Measurements from ENCODE around the gene TPRX1. TPM values are rescaled to one million over a fixed set of nuclear protein-coding genes. Genes with fewer than 3 reads are reported as not detected.

The TPRX1 gene
- total and polyA plus RNA-seq, 4 donors: not detected

GRCh38 chr19:47758443-47758804, 45.9 kb downstream of the TPRX1 start:
- intact Hi-C loops (cut with DNase I): no loop called here
- Histone ChIP-seq H3K27me3 (ENCODE audit: control insufficient read depth in 1 of 2, insufficient read depth in 2 of 2, low read length in 1 of 2) (no peaks in the 10 kb centered on the region), H3K4me3 (ENCODE audit: low read length in 2 of 2) (no peak overlapping the region), H3K4me1 (ENCODE audit: control insufficient read depth in 1 of 2, insufficient read depth in 2 of 2, low read length in 2 of 2) (no peaks in the 10 kb centered on the region), H3K36me3 (ENCODE audit: control insufficient read depth in 1 of 2, insufficient read depth in 2 of 2, low read length in 1 of 2) (peaks cover 0 to 13% of the 10 kb centered on the region in 2 donors), H3K27ac (ENCODE audit: low read depth in 1 of 2, low read length in 2 of 2) (no peak overlapping the region), H3K9me3 (ENCODE audit: control insufficient read depth, low read length) (no peaks in the 10 kb centered on the region)
- ATAC-seq (ENCODE audit: low FRiP score): no peak
- WGBS, 2 donors: 93 to 94% methylated on average over 5 of the region's 5 CpGs
- DNase-seq: no peak

GRCh38 chr19:47757617-47758442, 46.5 kb downstream of the TPRX1 start:
- no peaks in the 10 kb centered on the region for H3K27me3 ChIP-seq (ENCODE audit: control insufficient read depth in 1 of 2, insufficient read depth in 2 of 2, low read length in 1 of 2)
- no peak overlapping the region for H3K27ac ChIP-seq (ENCODE audit: low read depth in 1 of 2, low read length in 2 of 2)
- 77 to 79% methylated on average over 14 of the region's 14 CpGs for WGBS, 2 donors
- no peaks in the 10 kb centered on the region for H3K4me1 ChIP-seq (ENCODE audit: control insufficient read depth in 1 of 2, insufficient read depth in 2 of 2, low read length in 2 of 2)
- H3K9me3 ChIP-seq (ENCODE audit: control insufficient read depth, low read length): no peaks in the 10 kb centered on the region
- DNase-seq (no peak), ATAC-seq (ENCODE audit: low FRiP score) (no peak)
- no peak overlapping the region for H3K4me3 ChIP-seq (ENCODE audit: low read length in 2 of 2)
- intact Hi-C loops (cut with DNase I): no loop called here
- peaks cover 0 to 13% of the 10 kb centered on the region in 2 donors for H3K36me3 ChIP-seq (ENCODE audit: control insufficient read depth in 1 of 2, insufficient read depth in 2 of 2, low read length in 1 of 2)

GRCh38 chr19:47756953-47757608, 47.3 kb downstream of the TPRX1 start:
- 91 to 93% methylated on average over 22 of the region's 22 CpGs for WGBS, 2 donors

GRCh38 chr19:47756627-47756929, 47.8 kb downstream of the TPRX1 start:
- no peak for ATAC-seq (ENCODE audit: low FRiP score)
- Histone ChIP-seq H3K27me3 (ENCODE audit: control insufficient read depth in 1 of 2, insufficient read depth in 2 of 2, low read length in 1 of 2) (no peaks in the 10 kb centered on the region), H3K36me3 (ENCODE audit: control insufficient read depth in 1 of 2, insufficient read depth in 2 of 2, low read length in 1 of 2) (peaks cover 0 to 13% of the 10 kb centered on the region in 2 donors), H3K9me3 (ENCODE audit: control insufficient read depth, low read length) (no peaks in the 10 kb centered on the region), H3K27ac (ENCODE audit: low read depth in 1 of 2, low read length in 2 of 2) (no peak overlapping the region), H3K4me3 (ENCODE audit: low read length in 2 of 2) (no peak overlapping the region), H3K4me1 (ENCODE audit: control insufficient read depth in 1 of 2, insufficient read depth in 2 of 2, low read length in 2 of 2) (no peaks in the 10 kb centered on the region)
- DNase-seq: no peak
- intact Hi-C loops (cut with DNase I): no loop called here
- 91 to 93% methylated on average over 12 of the region's 12 CpGs for WGBS, 2 donors

More at GRCh38 chr19:47756953-47757608, 47.3 kb downstream of the TPRX1 start:
- Histone ChIP-seq H3K4me3 (ENCODE audit: low read length in 2 of 2) (no peak overlapping the region), H3K27ac (ENCODE audit: low read depth in 1 of 2, low read length in 2 of 2) (no peak overlapping the region), H3K36me3 (ENCODE audit: control insufficient read depth in 1 of 2, insufficient read depth in 2 of 2, low read length in 1 of 2) (peaks cover 0 to 13% of the 10 kb centered on the region in 2 donors), H3K27me3 (ENCODE audit: control insufficient read depth in 1 of 2, insufficient read depth in 2 of 2, low read length in 1 of 2) (no peaks in the 10 kb centered on the region), H3K4me1 (ENCODE audit: control insufficient read depth in 1 of 2, insufficient read depth in 2 of 2, low read length in 2 of 2) (no peaks in the 10 kb centered on the region), H3K9me3 (ENCODE audit: control insufficient read depth, low read length) (no peaks in the 10 kb centered on the region)
- no peak for DNase-seq
- no peak for ATAC-seq (ENCODE audit: low FRiP score)
- intact Hi-C loops (cut with DNase I): no loop called here

- Histone ChIP-seq H3K27me3 (ENCODE audit: control insufficient read depth in 1 of 2, insufficient read depth in 2 of 2, low read length in 1 of 2) (no peaks in the 10 kb centered on the region), H3K4me1 (ENCODE audit: control insufficient read depth in 1 of 2, insufficient read depth in 2 of 2, low read length in 2 of 2) (no peaks in the 10 kb centered on the region), H3K4me3 (ENCODE audit: low read length in 2 of 2) (no peak overlapping the region), H3K27ac (ENCODE audit: low read depth in 1 of 2, low read length in 2 of 2) (no peak overlapping the region), H3K36me3 (ENCODE audit: control insufficient read depth in 1 of 2, insufficient read depth in 2 of 2, low read length in 1 of 2) (peaks cover 0 to 13% of the 10 kb centered on the region in 2 donors), H3K9me3 (ENCODE audit: control insufficient read depth, low read length) (no peaks in the 10 kb centered on the region)
- intact Hi-C loops (cut with DNase I): no loop called here
- ATAC-seq (ENCODE audit: low FRiP score) (no peak), DNase-seq (no peak)
- WGBS, 2 donors: 92 to 93% methylated on average over 28 of the region's 28 CpGs
Measured at GRCh38 chr19:47755762-47756626, 48.4 kb downstream of the TPRX1 start.

- Histone ChIP-seq H3K27me3 (ENCODE audit: control insufficient read depth in 1 of 2, insufficient read depth in 2 of 2, low read length in 1 of 2) (no peaks in the 10 kb centered on the region), H3K4me3 (ENCODE audit: low read length in 2 of 2) (no peak overlapping the region), H3K27ac (ENCODE audit: low read depth in 1 of 2, low read length in 2 of 2) (no peak overlapping the region), H3K36me3 (ENCODE audit: control insufficient read depth in 1 of 2, insufficient read depth in 2 of 2, low read length in 1 of 2) (peaks cover 0 to 17% of the 10 kb centered on the region in 2 donors), H3K4me1 (ENCODE audit: control insufficient read depth in 1 of 2, insufficient read depth in 2 of 2, low read length in 2 of 2) (no peaks in the 10 kb centered on the region), H3K9me3 (ENCODE audit: control insufficient read depth, low read length) (no peaks in the 10 kb centered on the region)
- intact Hi-C loops (cut with DNase I): no loop called here
- WGBS, 2 donors: 87 to 89% methylated on average over 27 to 36 of the region's 36 CpGs
- ATAC-seq (ENCODE audit: low FRiP score): no peak
- no peak for DNase-seq
Measured at GRCh38 chr19:47755065-47755761, 49.1 kb downstream of the TPRX1 start.

GRCh38 chr19:47754206-47755064, 49.9 kb downstream of the TPRX1 start:
- Histone ChIP-seq H3K4me3 (ENCODE audit: low read length in 2 of 2) (no peak overlapping the region), H3K9me3 (ENCODE audit: control insufficient read depth, low read length) (no peaks in the 10 kb centered on the region), H3K4me1 (ENCODE audit: control insufficient read depth in 1 of 2, insufficient read depth in 2 of 2, low read length in 2 of 2) (no peaks in the 10 kb centered on the region), H3K36me3 (ENCODE audit: control insufficient read depth in 1 of 2, insufficient read depth in 2 of 2, low read length in 1 of 2) (peaks cover 0 to 18% of the 10 kb centered on the region in 2 donors), H3K27ac (ENCODE audit: low read depth in 1 of 2, low read length in 2 of 2) (no peak overlapping the region), H3K27me3 (ENCODE audit: control insufficient read depth in 1 of 2, insufficient read depth in 2 of 2, low read length in 1 of 2) (no peaks in the 10 kb centered on the region)
- no peak for DNase-seq
- intact Hi-C loops (cut with DNase I): no loop called here
- 91 to 92% methylated on average over 31 to 37 of the region's 37 CpGs for WGBS, 2 donors
- no peak for ATAC-seq (ENCODE audit: low FRiP score)
